NCI-H2196 treated with DMSO at 0.1 percent for 48 hours (cell line): Measurements from ENCODE around the gene PDZD2.

ENCODE experiments used
- DNase-seq: peaks from one replicate; lab custom pipeline; 2025; ENCODE audit not compliant: unreplicated experiment; lab: John Stamatoyannopoulos, UW

The PDZD2 gene

GRCh38 chr5:31913808-31914207 is 274.9 kb downstream of the PDZD2 start:
- DNase-seq: no peak

GRCh38 chr5:31916327-31916726 is 277.4 kb downstream of the PDZD2 start:
- DNase-seq: no peak

GRCh38 chr5:31918739-31919138 is 279.8 kb downstream of the PDZD2 start:
- DNase-seq: no peak

- no peak for DNase-seq
These were observed 282.9 kb downstream of the PDZD2 start for GRCh38 chr5:31921852-31922305.

GRCh38 chr5:31924005-31924404 is 285.1 kb downstream of the PDZD2 start:
- DNase-seq: no peak

- DNase-seq: no peak
These were observed 292.9 kb downstream of the PDZD2 start for GRCh38 chr5:31931874-31932273.

GRCh38 chr5:31934156-31934555 is 295.2 kb downstream of the PDZD2 start:
- no peak for DNase-seq

GRCh38 chr5:31935496-31936369 is 296.8 kb downstream of the PDZD2 start:
- no peak for DNase-seq

- no peak for DNase-seq
These were observed 297.8 kb downstream of the PDZD2 start for GRCh38 chr5:31936683-31937082.

GRCh38 chr5:31937226-31937625 is 298.3 kb downstream of the PDZD2 start:
- no peak for DNase-seq

GRCh38 chr5:31937703-31938102 is 298.8 kb downstream of the PDZD2 start:
- DNase-seq: no peak

- DNase-seq: no peak
These were observed 300.2 kb downstream of the PDZD2 start for GRCh38 chr5:31939151-31939550.

- DNase-seq: no peak
These were observed 302.3 kb downstream of the PDZD2 start for GRCh38 chr5:31941151-31941755.

GRCh38 chr5:31942546-31942945 is 303.6 kb downstream of the PDZD2 start:
- DNase-seq: no peak

GRCh38 chr5:31944684-31945445 is 305.9 kb downstream of the PDZD2 start:
- DNase-seq: no peak

- DNase-seq: no peak
These were observed 309.1 kb downstream of the PDZD2 start for GRCh38 chr5:31948006-31948405.

GRCh38 chr5:31952067-31952466 is 313.1 kb downstream of the PDZD2 start:
- no peak for DNase-seq

GRCh38 chr5:31954091-31954490 is 315.2 kb downstream of the PDZD2 start:
- DNase-seq: no peak

GRCh38 chr5:31957151-31957550 is 318.2 kb downstream of the PDZD2 start:
- no peak for DNase-seq

GRCh38 chr5:31962351-31962751 is 323.4 kb downstream of the PDZD2 start:
- no peak for DNase-seq

GRCh38 chr5:31962871-31963307 is 324.0 kb downstream of the PDZD2 start:
- no peak for DNase-seq
